ENCODE data around the gene CXCL10. TPM values are rescaled to one million over a fixed set of nuclear protein-coding genes. Genes with fewer than 3 reads are reported as not detected.
"Not testable (repeated sequence)": the region's sequence is repeated elsewhere in the genome, so short reads cannot be mapped to it uniquely, and the experiment has no call there.

CXCL10 gene
- total RNA-seq = 0.13 and 0.25 TPM in 2 replicates

DNA sequence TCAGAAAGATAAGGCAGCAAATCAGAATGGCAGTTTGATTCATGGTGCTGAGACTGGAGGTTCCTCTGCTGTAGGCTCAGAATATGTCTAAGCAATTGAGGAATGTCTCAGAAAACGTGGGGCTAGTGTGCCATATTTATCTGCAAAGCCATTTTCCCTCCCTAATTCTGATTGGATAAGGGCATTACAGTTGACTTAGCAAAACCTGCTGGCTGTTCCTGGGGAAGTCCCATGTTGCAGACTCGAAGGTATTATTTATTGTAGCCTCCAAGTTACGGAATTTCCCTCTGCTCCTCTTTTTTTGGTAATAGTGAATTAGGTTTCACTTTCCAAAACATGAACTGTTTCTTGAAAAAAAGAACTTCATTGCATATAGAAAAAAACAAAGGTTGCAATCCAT is at the start of gene CXCL10:
Gene CXCL10, minus strand, starts transcription at position 109 of the 400 bp plus-strand sequence. Its CDS starts 66 bp downstream, at position 43.
- DNase-seq (ENCODE audit: low read depth in 2 of 2) = peak in 1 of 2 donors; percentile 38

GRCh38 chr4:76072760-76073159 is 49.5 kb upstream of the CXCL10 start:
- no peak for DNase-seq (ENCODE audit: low read depth in 2 of 2)

GRCh38 chr4:76067652-76068286 is 44.5 kb upstream of the CXCL10 start:
- peak; percentile 62 to 78 for DNase-seq (ENCODE audit: low read depth in 2 of 2)

GRCh38 chr4:76066546-76066945 is 43.2 kb upstream of the CXCL10 start:
- no peak for DNase-seq (ENCODE audit: low read depth in 2 of 2)

- DNase-seq (ENCODE audit: low read depth in 2 of 2) = no peak
These were observed 38.7 kb upstream of the CXCL10 start for GRCh38 chr4:76061982-76062381.

GRCh38 chr4:76061421-76061820 is 38.1 kb upstream of the CXCL10 start:
- DNase-seq (ENCODE audit: low read depth in 2 of 2) = no peak

DNA sequence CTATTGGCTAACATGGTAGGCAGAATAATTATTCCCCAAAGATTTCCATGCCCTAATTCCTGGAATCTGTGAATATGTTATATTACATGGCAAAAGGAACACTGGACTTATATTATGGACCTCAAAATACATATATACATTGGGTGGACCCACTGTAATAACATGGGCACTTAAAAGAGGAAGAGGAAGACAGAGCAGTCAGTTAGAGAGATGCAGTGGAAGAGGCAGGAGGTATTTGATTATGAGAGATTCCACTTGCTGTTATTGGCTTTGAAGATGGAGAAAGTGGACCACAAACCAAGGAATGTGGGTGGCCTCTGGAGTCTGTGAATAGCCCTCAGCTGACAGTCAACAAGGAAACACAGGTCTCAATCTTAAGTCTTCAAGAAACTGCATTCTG is 37.2 kb upstream of the CXCL10 start:
- DNase-seq (ENCODE audit: low read depth in 2 of 2) = no peak

- no peak for DNase-seq (ENCODE audit: low read depth in 2 of 2)
These were observed 36.5 kb upstream of the CXCL10 start for GRCh38 chr4:76059750-76060149.

DNA sequence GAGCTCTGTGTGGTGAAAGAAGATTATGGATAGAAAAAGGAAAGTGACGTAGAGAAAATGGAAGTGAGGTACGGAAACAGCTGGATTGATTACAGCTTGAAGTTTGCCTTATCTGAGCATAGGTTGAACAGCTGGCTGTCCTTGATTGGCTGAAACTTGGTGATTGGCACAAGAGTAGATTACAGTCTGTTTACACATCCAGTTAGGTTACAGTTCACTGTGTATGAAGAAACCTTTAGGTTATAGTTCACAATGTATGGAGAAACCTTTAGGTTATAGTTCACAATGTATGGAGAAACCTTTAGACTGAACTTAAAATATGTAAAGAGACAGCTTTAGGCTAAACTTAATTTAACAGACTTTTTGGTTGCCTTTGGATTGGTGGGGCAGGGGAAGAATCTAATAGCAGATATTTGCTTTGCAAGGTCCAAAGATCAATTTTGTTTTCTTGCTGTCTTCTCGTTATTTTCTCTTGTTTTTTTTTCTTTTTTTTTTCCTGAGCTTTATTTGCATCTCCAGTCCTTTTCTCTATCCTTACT is 35.7 kb upstream of the CXCL10 start:
- no peak for DNase-seq (ENCODE audit: low read depth in 2 of 2)

- no peak for DNase-seq (ENCODE audit: low read depth in 2 of 2)
These were observed 35.0 kb upstream of the CXCL10 start for GRCh38 chr4:76058302-76058701.

DNA sequence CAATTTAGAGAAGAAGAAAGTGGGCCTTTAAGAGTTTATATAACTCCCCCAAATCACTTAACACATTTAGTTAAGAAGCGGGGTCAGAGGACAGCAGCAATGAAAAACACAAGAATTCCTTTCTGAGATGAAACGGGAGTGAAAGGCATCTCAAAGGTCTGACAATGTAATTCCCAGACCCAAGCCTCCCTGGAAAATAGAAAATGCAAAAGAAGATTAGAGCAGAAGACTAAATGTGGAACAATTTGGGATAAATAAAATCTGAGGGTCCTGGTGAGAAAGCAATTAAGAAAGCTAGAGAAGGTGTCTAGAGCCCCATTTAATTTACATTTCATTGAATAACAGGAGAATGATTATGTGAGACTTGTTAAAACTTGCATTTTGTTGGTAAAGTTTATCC is 32.1 kb upstream of the CXCL10 start:
- no peak for DNase-seq (ENCODE audit: low read depth in 2 of 2)

GRCh38 chr4:76055016-76055415 is 31.7 kb upstream of the CXCL10 start:
- DNase-seq (ENCODE audit: low read depth in 2 of 2) = no peak

DNA sequence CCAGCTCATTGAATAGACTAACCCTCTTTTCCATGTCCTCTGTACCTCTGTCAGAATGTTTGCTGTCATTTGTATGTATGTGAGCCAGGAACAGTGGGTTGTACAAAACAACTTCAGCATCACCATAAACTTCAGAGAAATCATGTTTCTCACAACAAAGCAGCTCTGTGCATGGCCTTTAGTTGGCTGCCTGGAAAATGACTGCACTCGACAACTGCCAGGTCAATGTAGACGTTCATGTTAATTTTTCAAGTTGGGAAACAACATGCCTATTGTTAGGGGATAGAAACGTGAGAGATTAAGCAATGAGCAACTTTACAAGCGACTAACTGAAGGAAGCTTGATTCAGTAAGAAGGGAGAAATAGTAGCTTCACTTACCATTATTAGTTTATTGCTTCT is 30.4 kb upstream of the CXCL10 start:
- DNase-seq (ENCODE audit: low read depth in 2 of 2) = no peak

DNA sequence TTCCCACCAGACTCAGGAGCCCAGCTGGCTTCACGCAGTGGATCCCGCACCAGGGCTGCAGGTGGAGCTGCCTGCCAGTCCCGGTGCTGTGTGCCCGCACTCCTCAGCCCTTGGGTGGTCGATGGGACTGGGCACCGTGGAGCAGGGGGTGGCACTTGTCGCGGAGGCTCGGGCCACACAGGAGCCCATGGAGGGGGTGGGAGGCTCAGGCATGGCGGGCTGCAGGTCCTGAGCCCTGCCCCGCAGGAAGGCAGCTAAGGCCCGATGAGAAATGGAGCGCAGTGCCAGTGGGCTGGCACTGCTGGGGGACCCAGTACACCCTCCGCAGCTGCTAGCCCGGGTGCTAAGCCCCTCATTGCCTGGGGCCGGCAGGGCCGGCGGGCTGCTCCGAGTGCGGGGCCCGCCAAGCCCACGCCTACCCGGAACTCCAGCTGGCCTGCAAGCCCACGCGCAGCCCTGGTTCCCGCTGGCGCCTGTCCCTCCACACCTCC is 27.3 kb upstream of the CXCL10 start:
- not testable (repeated sequence) for DNase-seq (ENCODE audit: low read depth in 2 of 2)

GRCh38 chr4:76049860-76050416 is 26.6 kb upstream of the CXCL10 start:
- not testable (repeated sequence) for DNase-seq (ENCODE audit: low read depth in 2 of 2)

GRCh38 chr4:76044686-76045085 is 21.4 kb upstream of the CXCL10 start:
- not testable (repeated sequence) for DNase-seq (ENCODE audit: low read depth in 2 of 2)

DNA sequence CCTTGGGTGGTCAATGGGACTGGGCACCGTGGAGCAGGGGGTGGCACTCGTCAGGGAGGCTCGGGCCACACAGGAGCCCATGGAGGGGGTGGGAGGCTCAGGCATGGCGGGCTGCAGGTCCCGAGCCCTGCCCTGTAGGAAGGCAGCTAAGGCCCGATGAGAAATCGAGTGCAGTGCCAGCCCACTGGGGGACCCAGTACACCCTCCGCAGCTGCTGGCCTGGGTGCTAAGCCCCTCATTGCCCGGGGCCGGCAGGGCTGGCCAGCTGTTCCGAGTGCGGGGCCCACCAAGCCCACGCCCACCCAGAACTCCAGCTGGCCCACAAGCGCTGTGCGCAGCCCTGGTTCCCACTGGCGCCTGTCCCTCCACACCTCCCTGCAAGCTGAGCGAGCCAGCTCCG is 20.0 kb upstream of the CXCL10 start:
- not testable (repeated sequence) for DNase-seq (ENCODE audit: low read depth in 2 of 2)

GRCh38 chr4:76042241-76042998 is 19.1 kb upstream of the CXCL10 start:
- DNase-seq (ENCODE audit: low read depth in 2 of 2) = peak in 1 of 2 donors; percentile 74

DNA sequence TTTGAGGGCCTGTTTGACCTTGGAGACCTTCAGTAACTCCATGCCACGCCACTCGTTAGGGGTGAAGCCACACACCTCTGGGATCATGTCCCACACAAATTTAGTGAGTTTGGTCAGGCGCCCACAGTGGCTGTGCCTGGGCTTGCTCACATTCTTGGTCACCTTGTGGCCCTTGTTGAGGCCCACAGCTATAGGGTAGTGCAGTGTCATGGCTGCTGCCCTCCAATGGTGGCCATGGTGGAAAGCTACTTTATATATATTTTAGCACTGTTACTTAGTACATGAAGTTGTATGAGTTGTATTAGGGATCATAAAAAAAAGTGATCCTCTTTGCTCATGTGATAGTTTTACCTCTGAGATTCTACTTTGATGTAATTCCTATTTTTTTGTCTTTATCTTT is 13.6 kb upstream of the CXCL10 start:
- no peak for DNase-seq (ENCODE audit: low read depth in 2 of 2)

DNA sequence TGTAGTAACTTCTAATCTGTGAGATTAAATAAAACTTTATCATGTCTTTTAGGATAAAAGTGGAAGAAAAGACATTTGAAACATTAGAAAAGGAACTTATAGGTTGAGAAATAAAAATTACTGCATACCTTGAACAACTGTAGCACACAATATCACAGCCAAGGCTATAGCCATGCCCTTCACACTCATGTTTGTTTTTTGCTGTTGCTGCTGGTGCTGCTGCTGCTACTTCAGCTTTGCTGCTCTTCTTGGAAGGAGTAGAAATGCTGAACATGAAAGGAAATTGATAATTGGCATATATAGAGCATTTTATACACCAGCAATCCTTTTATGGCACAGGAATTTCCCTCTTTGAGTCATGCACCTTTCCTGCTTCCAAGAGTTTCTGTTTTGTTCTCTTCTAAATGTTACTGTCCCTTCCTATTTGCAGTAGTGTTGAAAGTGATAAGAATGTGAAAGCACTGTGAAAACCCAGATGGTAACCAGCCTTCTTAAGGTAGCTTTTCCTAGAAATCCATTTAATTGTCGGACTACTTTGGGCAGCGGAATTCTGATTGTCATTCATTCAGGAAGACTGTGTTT is 12.6 kb upstream of the CXCL10 start, which contains the start of gene CXCL11:
Gene CXCL11, minus strand, starts transcription at position 272 of the 582 bp plus-strand sequence. Its CDS starts 83 bp downstream, at position 189.
- peak; percentile 14 to 87 for DNase-seq (ENCODE audit: low read depth in 2 of 2)

DNA sequence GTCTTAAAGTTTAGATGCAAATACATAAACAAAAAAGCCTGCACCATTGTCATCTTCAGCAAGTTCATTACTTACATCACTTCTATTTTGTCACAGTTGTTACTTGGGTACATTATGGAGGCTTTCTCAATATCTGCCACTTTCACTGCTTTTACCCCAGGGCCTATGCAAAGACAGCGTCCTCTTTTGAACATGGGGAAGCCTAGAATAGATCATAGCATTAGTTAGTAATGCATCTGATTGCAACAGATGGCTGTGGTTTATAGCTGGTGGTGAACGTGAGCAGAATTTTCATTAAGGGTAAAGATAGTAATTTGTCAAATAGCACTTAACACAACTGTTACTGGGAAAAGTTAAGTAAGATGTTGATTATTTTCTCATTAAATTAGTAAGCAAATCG is 11.8 kb upstream of the CXCL10 start:
- DNase-seq (ENCODE audit: low read depth in 2 of 2) = no peak

DNA sequence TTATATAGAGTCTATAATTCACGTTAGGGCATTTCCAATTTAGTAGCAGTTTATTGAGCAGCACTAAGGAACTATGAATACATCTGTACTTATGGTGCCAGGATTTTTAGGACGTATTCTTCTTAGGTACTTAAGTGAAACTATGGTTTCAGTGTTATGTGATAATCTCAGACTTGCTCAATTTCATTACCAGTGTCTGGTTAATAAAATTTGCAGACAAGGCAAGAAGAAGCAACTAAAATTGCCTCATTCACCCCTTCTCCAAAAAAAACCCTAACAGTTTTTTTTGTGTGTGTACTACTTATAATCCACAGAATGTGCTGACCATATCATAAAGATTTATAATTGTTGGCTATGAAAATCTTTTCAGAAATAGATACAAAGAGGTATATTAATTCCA is 6.0 kb upstream of the CXCL10 start:
- no peak for DNase-seq (ENCODE audit: low read depth in 2 of 2)

Data from dermis microvascular lymphatic vessel endothelial cell (primary cell).